CD4-positive, CD25-positive, alpha-beta regulatory T cell (primary cell): ENCODE measurements around the gene IL17RD. TPM values are rescaled to one million over a fixed set of nuclear protein-coding genes. Genes with fewer than 3 reads are reported as not detected.

Source experiments
- ATAC-seq, 2 donors: fragments of 150-1000 bp; cut with Tn5 transposase; one replicate each; pipeline ENCODE4 v1.10.0; 2021; ENCODE audit warnings: low read depth in 2 of 2, moderate number of reproducible peaks in 2 of 2, moderate library complexity in 1 of 2
- DNase-seq, 3 donors: peaks; one replicate each; pipeline versions ENCODE4 v3.0.0 to v3.0.0-alpha.2; 2012 to 2022; ENCODE audit warnings: mixed read lengths in 1 of 3
- H3K27ac ChIP-seq: one replicate; pipeline ENCODE4 v1.7.0; 2013; ENCODE audit warnings: mild to moderate bottlenecking, low read length; ENCODE audit not compliant: insufficient read depth, poor library complexity, severe bottlenecking
- H3K27me3 ChIP-seq: one replicate; pipeline ENCODE4 v1.7.0; 2013; ENCODE audit warnings: low read length; ENCODE audit not compliant: control insufficient read depth, insufficient read depth
- H3K36me3 ChIP-seq: one replicate; pipeline ENCODE4 v1.7.0; 2013; ENCODE audit warnings: mild to moderate bottlenecking, low read length, moderate library complexity; ENCODE audit not compliant: control insufficient read depth, insufficient read depth
- H3K4me1 ChIP-seq: 2 replicates; pipeline ENCODE4 v1.7.0; 2013; ENCODE audit warnings: mild to moderate bottlenecking, low read length; ENCODE audit not compliant: insufficient read depth, control insufficient read depth, poor library complexity, severe bottlenecking
- H3K4me3 ChIP-seq: one replicate; pipeline ENCODE4 v1.7.0; 2013; ENCODE audit warnings: low read depth, mild to moderate bottlenecking, low read length, moderate library complexity
- H3K9me3 ChIP-seq, 2 experiments: 1 replicate in 1 of 2; 2 replicates in 1 of 2; pipeline ENCODE4 v1.7.0; 2013; ENCODE audit warnings: low read length in 2 of 2, mild to moderate bottlenecking in 1 of 2, moderate library complexity in 1 of 2; ENCODE audit not compliant: control insufficient read depth in 2 of 2
- H3K27ac Mint-ChIP-seq, 3 donors: one replicate each; pipeline ENCODE4 v1.8.0; 2020 to 2022; ENCODE audit warnings: mild to moderate bottlenecking in 3 of 3, mixed read lengths in 3 of 3, moderate library complexity in 2 of 3
- H3K27me3 Mint-ChIP-seq: one replicate; pipeline ENCODE4 v1.8.0; 2022; ENCODE audit warnings: mild to moderate bottlenecking, mixed read lengths
- H3K36me3 Mint-ChIP-seq: one replicate; pipeline ENCODE4 v1.8.0; 2020; ENCODE audit warnings: mixed read lengths
- H3K4me1 Mint-ChIP-seq, 4 donors: one replicate each; pipeline ENCODE4 v1.8.0; 2020 to 2022; ENCODE audit warnings: mixed read lengths in 4 of 4, mild to moderate bottlenecking in 1 of 4
- H3K4me3 Mint-ChIP-seq, 4 donors: one replicate each; pipeline ENCODE4 v1.8.0; 2020 to 2022; ENCODE audit warnings: mild to moderate bottlenecking in 4 of 4, mixed read lengths in 4 of 4, moderate library complexity in 3 of 4
- H3K9me3 Mint-ChIP-seq, 7 donors: one replicate each; pipeline ENCODE4 v1.8.0; 2020 to 2022; ENCODE audit warnings: mixed read lengths in 7 of 7, mild to moderate bottlenecking in 3 of 7, moderate library complexity in 2 of 7
- polyA plus RNA-seq, 4 donors: library from polyadenylated mRNA; unstranded; fragments of 300-500 nt; fragmentation: Illumina TruSeq; gene quantifications; one replicate each; pipeline ENCODE4 v1.2.3, GENCODE V29; 2021
- total RNA-seq: library from RNA; stranded (reverse); gene quantifications from one replicate; pipeline ENCODE4 v1.2.3, GENCODE V29; 2022

Gene IL17RD
- total and polyA plus RNA-seq, 5 donors from 2014 or later, result not detected

DNA sequence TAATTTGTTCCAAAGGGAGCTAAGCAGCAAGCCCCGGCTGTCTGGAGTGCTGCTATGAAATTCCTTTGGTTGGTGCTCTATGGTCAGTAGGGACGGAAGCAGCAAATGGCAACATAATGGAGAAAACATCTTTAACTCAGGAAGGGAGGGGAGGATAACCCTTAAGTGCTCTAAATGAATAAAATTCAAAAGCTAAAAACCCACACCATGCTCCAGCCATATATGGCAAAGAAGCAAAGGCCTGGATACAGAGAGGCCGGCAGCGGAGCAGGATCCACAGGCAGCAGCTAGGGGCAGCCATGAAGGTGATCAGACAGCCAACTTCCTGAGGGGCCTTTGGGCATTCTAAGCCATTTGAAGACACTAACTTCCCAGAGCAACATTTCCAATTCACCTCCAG is 38.9 kb downstream of the IL17RD start:
- Histone ChIP-seq H3K27ac (no peak overlapping the region), H3K9me3 (no peaks in the 10 kb centered on the region), H3K4me3 (no peak overlapping the region), H3K36me3 (no peaks in the 10 kb centered on the region), H3K27me3 (no peaks in the 10 kb centered on the region), H3K4me1 (no peaks in the 10 kb centered on the region)
- Mint-ChIP-seq H3K36me3 (no peaks in the 10 kb centered on the region), H3K27ac (no peak overlapping the region), H3K9me3 (no peaks in the 10 kb centered on the region), H3K4me3 (no peak overlapping the region), H3K27me3 (peaks cover 12% of the 10 kb centered on the region), H3K4me1 (no peaks in the 10 kb centered on the region)
- ATAC-seq (no peak), DNase-seq (no peak)

GRCh38 chr3:57120451-57121174 is 44.5 kb downstream of the IL17RD start:
- no peaks in the 10 kb centered on the region for H3K36me3 Mint-ChIP-seq
- Histone ChIP-seq H3K4me3 (no peak overlapping the region), H3K4me1 (no peaks in the 10 kb centered on the region), H3K9me3 (no peaks in the 10 kb centered on the region), H3K36me3 (no peaks in the 10 kb centered on the region), H3K27ac (no peak overlapping the region), H3K27me3 (peaks cover 3% of the 10 kb centered on the region)
- no peak overlapping the region for H3K4me3 Mint-ChIP-seq
- DNase-seq (no peak), ATAC-seq (no peak)
- H3K9me3 Mint-ChIP-seq, result no peaks in the 10 kb centered on the region
- H3K4me1 Mint-ChIP-seq, result no peaks in the 10 kb centered on the region
- H3K27me3 Mint-ChIP-seq, result peaks cover 15% of the 10 kb centered on the region
- no peak overlapping the region for H3K27ac Mint-ChIP-seq

GRCh38 chr3:57120040-57120439 is 45.1 kb downstream of the IL17RD start:
- no peak overlapping the region for H3K27ac Mint-ChIP-seq
- H3K9me3 ChIP-seq, result no peaks in the 10 kb centered on the region
- DNase-seq (no peak), ATAC-seq (no peak)
- peaks cover 3% of the 10 kb centered on the region for H3K27me3 ChIP-seq
- no peaks in the 10 kb centered on the region for H3K4me1 ChIP-seq
- no peak overlapping the region for H3K27ac ChIP-seq
- H3K36me3 ChIP-seq, result no peaks in the 10 kb centered on the region
- H3K4me1 Mint-ChIP-seq, result no peaks in the 10 kb centered on the region
- no peak overlapping the region for H3K4me3 ChIP-seq
- H3K9me3 Mint-ChIP-seq, result no peaks in the 10 kb centered on the region
- H3K36me3 Mint-ChIP-seq, result no peaks in the 10 kb centered on the region
- no peak overlapping the region for H3K4me3 Mint-ChIP-seq
- H3K27me3 Mint-ChIP-seq, result peaks cover 16% of the 10 kb centered on the region

- no peaks in the 10 kb centered on the region for H3K36me3 Mint-ChIP-seq
- Histone ChIP-seq H3K27me3 (peaks cover 3% of the 10 kb centered on the region), H3K4me3 (no peak overlapping the region), H3K27ac (no peak overlapping the region), H3K36me3 (no peaks in the 10 kb centered on the region), H3K9me3 (no peaks in the 10 kb centered on the region), H3K4me1 (no peaks in the 10 kb centered on the region)
- H3K27me3 Mint-ChIP-seq, result peaks cover 16% of the 10 kb centered on the region
- H3K4me3 Mint-ChIP-seq, result no peak overlapping the region
- H3K9me3 Mint-ChIP-seq, result no peaks in the 10 kb centered on the region
- DNase-seq (no peak), ATAC-seq (no peak)
- H3K4me1 Mint-ChIP-seq, result no peaks in the 10 kb centered on the region
- H3K27ac Mint-ChIP-seq, result no peak overlapping the region
These were observed 46.9 kb downstream of the IL17RD start for GRCh38 chr3:57118254-57118653.

DNA sequence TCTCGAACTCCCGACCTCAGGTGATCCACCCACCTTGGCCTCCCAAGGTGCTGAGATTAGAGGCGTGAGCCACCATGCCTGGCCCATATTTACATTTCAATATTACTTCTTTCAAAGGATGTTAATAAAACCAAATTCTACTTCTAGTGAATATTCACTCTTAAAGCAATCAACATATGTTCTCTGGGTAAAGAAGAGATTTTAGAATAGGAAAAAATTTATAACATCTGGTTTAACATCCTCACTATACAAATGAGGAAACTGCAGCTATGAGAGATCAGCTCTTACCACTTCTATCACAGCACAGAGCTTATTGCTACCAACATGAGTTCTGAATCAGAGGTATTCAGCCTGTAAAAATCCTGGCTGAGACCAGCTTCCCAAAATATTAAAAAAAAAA is 48.7 kb downstream of the IL17RD start:
- Histone ChIP-seq H3K9me3 (no peaks in the 10 kb centered on the region), H3K27ac (no peak overlapping the region), H3K27me3 (peaks cover 3% of the 10 kb centered on the region), H3K4me1 (no peaks in the 10 kb centered on the region), H3K36me3 (no peaks in the 10 kb centered on the region), H3K4me3 (no peak overlapping the region)
- peaks cover 0 to 2% (median 0%) of the 10 kb centered on the region in 7 donors for H3K9me3 Mint-ChIP-seq
- peaks cover 20% of the 10 kb centered on the region for H3K27me3 Mint-ChIP-seq
- no peak overlapping the region for H3K4me3 Mint-ChIP-seq
- H3K4me1 Mint-ChIP-seq, result peaks cover 0 to 3% (median under 1%) of the 10 kb centered on the region in 4 donors
- no peak for ATAC-seq
- no peaks in the 10 kb centered on the region for H3K36me3 Mint-ChIP-seq
- no peak overlapping the region for H3K27ac Mint-ChIP-seq
- no peak for DNase-seq

GRCh38 chr3:57112206-57112605 is 52.9 kb downstream of the IL17RD start:
- peaks cover 0 to 3% (median under 1%) of the 10 kb centered on the region in 4 donors for H3K4me1 Mint-ChIP-seq
- DNase-seq (no peak), ATAC-seq (no peak)
- no peaks in the 10 kb centered on the region for H3K27me3 ChIP-seq
- no peak overlapping the region for H3K27ac ChIP-seq
- H3K36me3 ChIP-seq, result no peaks in the 10 kb centered on the region
- no peak overlapping the region for H3K4me3 ChIP-seq
- H3K36me3 Mint-ChIP-seq, result no peaks in the 10 kb centered on the region
- H3K27me3 Mint-ChIP-seq, result peaks cover 15% of the 10 kb centered on the region
- no peaks in the 10 kb centered on the region for H3K9me3 ChIP-seq
- H3K4me1 ChIP-seq, result no peaks in the 10 kb centered on the region
- peaks cover 0 to 2% (median 0%) of the 10 kb centered on the region in 7 donors for H3K9me3 Mint-ChIP-seq
- no peak overlapping the region for H3K27ac Mint-ChIP-seq
- no peak overlapping the region for H3K4me3 Mint-ChIP-seq

GRCh38 chr3:57110798-57111197 is 54.4 kb downstream of the IL17RD start:
- no peaks in the 10 kb centered on the region for H3K36me3 Mint-ChIP-seq
- no peaks in the 10 kb centered on the region for H3K9me3 ChIP-seq
- no peak overlapping the region for H3K4me3 Mint-ChIP-seq
- H3K4me1 Mint-ChIP-seq, result peaks cover 0 to 4% (median under 1%) of the 10 kb centered on the region in 4 donors
- H3K27me3 Mint-ChIP-seq, result peaks cover 9% of the 10 kb centered on the region
- H3K9me3 Mint-ChIP-seq, result peaks cover 0 to 2% (median 0%) of the 10 kb centered on the region in 7 donors
- no peaks in the 10 kb centered on the region for H3K36me3 ChIP-seq
- no peak overlapping the region for H3K4me3 ChIP-seq
- no peak overlapping the region for H3K27ac Mint-ChIP-seq
- H3K27me3 ChIP-seq, result peaks cover 3% of the 10 kb centered on the region
- H3K27ac ChIP-seq, result no peak overlapping the region
- no peaks in the 10 kb centered on the region for H3K4me1 ChIP-seq
- DNase-seq (no peak), ATAC-seq (no peak)

DNA sequence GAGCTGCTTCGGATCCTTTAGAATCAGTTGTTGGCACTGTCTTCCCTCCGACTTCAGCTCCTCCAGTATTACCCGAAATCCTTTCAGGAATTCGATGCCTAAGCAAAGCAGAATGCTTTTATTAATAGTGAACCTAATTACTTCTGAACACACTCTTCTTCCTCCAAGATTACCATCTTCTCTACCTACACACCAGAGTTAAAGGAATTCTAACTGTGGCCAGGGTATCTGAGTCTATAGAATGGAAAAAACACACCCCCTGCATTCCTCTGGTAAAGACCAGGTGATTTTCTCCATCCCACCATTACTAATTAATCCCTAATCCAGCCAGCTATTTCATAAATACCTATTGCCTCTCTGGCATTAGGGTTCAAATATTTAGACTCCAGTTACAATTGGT is 54.9 kb downstream of the IL17RD start:
- Histone ChIP-seq H3K4me3 (no peak overlapping the region), H3K4me1 (no peaks in the 10 kb centered on the region), H3K36me3 (no peaks in the 10 kb centered on the region), H3K9me3 (no peaks in the 10 kb centered on the region), H3K27me3 (peaks cover 3% of the 10 kb centered on the region), H3K27ac (no peak overlapping the region)
- Mint-ChIP-seq H3K4me1 (peaks cover 0 to 4% (median under 1%) of the 10 kb centered on the region in 4 donors), H3K36me3 (no peaks in the 10 kb centered on the region), H3K9me3 (peaks cover 0 to 2% (median 0%) of the 10 kb centered on the region in 7 donors), H3K27me3 (peaks cover 9% of the 10 kb centered on the region), H3K27ac (no peak overlapping the region), H3K4me3 (no peak overlapping the region)
- DNase-seq (no peak), ATAC-seq (no peak)
